Lower leg skin (tissue), 4 donors: ENCODE measurements around the gene RSPO4. TPM values are rescaled to one million over a fixed set of nuclear protein-coding genes. Genes with fewer than 3 reads are reported as not detected.

Experiments
- DNase-seq, 2 donors: peaks; one replicate each; pipeline ENCODE4 v3.0.0-alpha.2; 2019; ENCODE audit warnings: low spot score in 2 of 2
- H3K4me3 ChIP-seq: fragments of 200-600 bp; sonication (generic); 2 replicates; pipeline ENCODE4 v1.5.1; 2017; ENCODE audit warnings: mild to moderate bottlenecking, low read depth; ENCODE audit not compliant: poor library complexity, severe bottlenecking
- POLR2A ChIP-seq, 2 donors: fragments of 450-650 bp; IDR thresholded peaks; one replicate each; pipeline ENCODE4 v1.6.1; 2016 to 2017; ENCODE audit warnings: antibody characterized with exemption in 2 of 2, mild to moderate bottlenecking in 1 of 2, moderate library complexity in 1 of 2
- WGBS, 2 donors: methylation state at CpG; one replicate each; pipeline ENCODE4 v1.1.5; 2018; 5-methylcytosine and 5-hydroxymethylcytosine counted together
- intact Hi-C: fragments of 100-400 bp; cut with DNase I; formaldehyde crosslinking; loops from one replicate; pipeline ENCODE4 v1.15.0; 2023; ENCODE audit warnings: low total_unique reads
- total RNA-seq, 4 donors: library from RNA; depleted of rRNA; stranded (reverse); fragments of >200 nt; gene quantifications; one replicate each; pipeline ENCODE4 v1.1.0, GENCODE V29; 2016
- TF ChIP-seq, protein P1 (sequence below), 3 donors: fragments of 450-650 bp; IDR thresholded peaks; one replicate each; pipeline ENCODE4 v1.5.1; 2016; ENCODE audit warnings: antibody characterized with exemption in 3 of 3, mild to moderate bottlenecking in 3 of 3, moderate library complexity in 2 of 3

The RSPO4 gene
- total RNA-seq, 4 donors from 2014 or later: 0.13 to 0.59 TPM; not detected in 2

GRCh38 chr20:1022871-1023270 is 20.8 kb upstream of the RSPO4 start:
- intact Hi-C loops: no loop called here

GRCh38 chr20:1020614-1021013 is 18.5 kb upstream of the RSPO4 start:
- TF ChIP-seq, protein P1, sequence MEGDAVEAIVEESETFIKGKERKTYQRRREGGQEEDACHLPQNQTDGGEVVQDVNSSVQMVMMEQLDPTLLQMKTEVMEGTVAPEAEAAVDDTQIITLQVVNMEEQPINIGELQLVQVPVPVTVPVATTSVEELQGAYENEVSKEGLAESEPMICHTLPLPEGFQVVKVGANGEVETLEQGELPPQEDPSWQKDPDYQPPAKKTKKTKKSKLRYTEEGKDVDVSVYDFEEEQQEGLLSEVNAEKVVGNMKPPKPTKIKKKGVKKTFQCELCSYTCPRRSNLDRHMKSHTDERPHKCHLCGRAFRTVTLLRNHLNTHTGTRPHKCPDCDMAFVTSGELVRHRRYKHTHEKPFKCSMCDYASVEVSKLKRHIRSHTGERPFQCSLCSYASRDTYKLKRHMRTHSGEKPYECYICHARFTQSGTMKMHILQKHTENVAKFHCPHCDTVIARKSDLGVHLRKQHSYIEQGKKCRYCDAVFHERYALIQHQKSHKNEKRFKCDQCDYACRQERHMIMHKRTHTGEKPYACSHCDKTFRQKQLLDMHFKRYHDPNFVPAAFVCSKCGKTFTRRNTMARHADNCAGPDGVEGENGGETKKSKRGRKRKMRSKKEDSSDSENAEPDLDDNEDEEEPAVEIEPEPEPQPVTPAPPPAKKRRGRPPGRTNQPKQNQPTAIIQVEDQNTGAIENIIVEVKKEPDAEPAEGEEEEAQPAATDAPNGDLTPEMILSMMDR (IDR thresholded peaks at IDR 0.05): no peak
- no peak for TF ChIP-seq POLR2A (IDR thresholded peaks at IDR 0.05)
- H3K4me3 ChIP-seq: no peak overlapping the region
- peak in 1 of 2 donors; percentile 25 for DNase-seq
- intact Hi-C loops: no loop called here
- WGBS, 2 donors: 84 to 87% methylated on average over 5 of the region's 5 CpGs

More at GRCh38 chr20:1022871-1023270, 20.8 kb upstream of the RSPO4 start:
- TF ChIP-seq, protein P1 (IDR thresholded peaks at IDR 0.05): no peak
- TF ChIP-seq POLR2A (IDR thresholded peaks at IDR 0.05): no peak
- no peak for DNase-seq
- H3K4me3 ChIP-seq: no peak overlapping the region

DNA sequence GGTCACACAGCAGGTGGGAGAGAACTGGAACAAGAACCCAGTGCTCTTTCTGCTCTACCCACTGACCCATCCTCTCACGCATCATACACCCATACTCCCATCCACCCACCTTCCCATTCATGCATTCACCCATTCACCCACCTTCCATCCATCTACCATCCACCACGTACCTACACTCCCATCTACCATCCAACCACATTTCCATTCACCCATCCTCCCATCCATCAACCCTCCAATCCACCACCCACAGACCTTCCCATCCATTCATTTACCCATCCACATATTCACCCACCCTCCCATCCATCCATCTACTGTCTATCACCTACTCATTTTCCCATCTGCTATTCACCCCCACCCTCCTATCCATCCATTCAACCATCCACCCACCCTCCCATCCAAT is 17.2 kb upstream of the RSPO4 start:
- no peak for TF ChIP-seq POLR2A (IDR thresholded peaks at IDR 0.05)
- H3K4me3 ChIP-seq: no peak overlapping the region
- WGBS, 2 donors: 48 to 87% methylated on average over 2 of the region's 2 CpGs
- peak in 1 of 2 donors; percentile 21 for DNase-seq
- intact Hi-C loops: no loop called here

- 54 to 92% methylated on average over 5 of the region's 5 CpGs for WGBS, 2 donors
- no peak overlapping the region for H3K4me3 ChIP-seq
- TF ChIP-seq POLR2A (IDR thresholded peaks at IDR 0.05): no peak
- TF ChIP-seq, protein P1 (IDR thresholded peaks at IDR 0.05): no peak
- intact Hi-C loops: no loop called here
- no peak for DNase-seq
Observed at GRCh38 chr20:1017677-1018076, 15.6 kb upstream of the RSPO4 start.

GRCh38 chr20:1015181-1015580 is 13.1 kb upstream of the RSPO4 start:
- H3K4me3 ChIP-seq: no peak overlapping the region
- TF ChIP-seq POLR2A (IDR thresholded peaks at IDR 0.05): no peak
- intact Hi-C loops: no loop called here
- 62 to 73% methylated on average over 1 of the region's 1 CpG for WGBS, 2 donors
- DNase-seq: peak in 1 of 2 donors; percentile 43

DNA sequence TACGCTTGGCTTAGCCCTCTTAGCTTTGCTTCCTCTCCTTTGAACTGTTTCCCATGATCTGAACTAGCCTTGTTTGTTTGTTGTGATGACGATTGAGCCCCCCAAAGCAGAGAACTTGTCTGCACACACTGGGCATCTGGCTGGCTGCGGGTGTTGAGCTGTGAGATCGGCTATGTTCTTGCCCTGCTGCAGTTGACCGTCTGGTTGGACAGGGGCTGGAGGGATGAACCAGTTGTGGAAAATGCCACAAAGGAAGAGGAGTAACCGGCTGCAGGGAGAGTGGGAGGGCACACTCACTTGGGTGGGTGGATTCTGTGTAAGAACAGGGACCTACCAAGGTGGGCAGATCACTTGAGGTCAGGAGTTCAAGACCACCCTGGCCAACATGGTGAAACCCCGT is 12.4 kb upstream of the RSPO4 start:
- TF ChIP-seq POLR2A (IDR thresholded peaks at IDR 0.05): no peak
- TF ChIP-seq, protein P1 (IDR thresholded peaks at IDR 0.05): no peak
- intact Hi-C loops: no loop called here
- WGBS, 2 donors: 73 to 86% methylated on average over 6 to 7 of the region's 7 CpGs
- DNase-seq: peak in 1 of 2 donors; percentile 68
- no peak overlapping the region for H3K4me3 ChIP-seq

- intact Hi-C loops: no loop called here
- no peak overlapping the region for H3K4me3 ChIP-seq
- TF ChIP-seq POLR2A (IDR thresholded peaks at IDR 0.05): no peak
- TF ChIP-seq, protein P1 (IDR thresholded peaks at IDR 0.05): no peak
- 52 to 62% methylated on average over 7 of the region's 7 CpGs for WGBS, 2 donors
- peak in 1 of 2 donors; percentile 83 for DNase-seq
Observed at GRCh38 chr20:1013566-1014340, 11.6 kb upstream of the RSPO4 start.
